GM04503 (cell line): ENCODE results near the gene TMEM150A.
"Not testable (repeated sequence)": the region's sequence is repeated elsewhere in the genome, so short reads cannot be mapped to it uniquely, and the experiment has no call there.

Experiments
- DNase-seq: peaks from one replicate; pipeline ENCODE4 v3.0.0-alpha.2; 2012; ENCODE audit warnings: low read depth

TMEM150A gene

DNA sequence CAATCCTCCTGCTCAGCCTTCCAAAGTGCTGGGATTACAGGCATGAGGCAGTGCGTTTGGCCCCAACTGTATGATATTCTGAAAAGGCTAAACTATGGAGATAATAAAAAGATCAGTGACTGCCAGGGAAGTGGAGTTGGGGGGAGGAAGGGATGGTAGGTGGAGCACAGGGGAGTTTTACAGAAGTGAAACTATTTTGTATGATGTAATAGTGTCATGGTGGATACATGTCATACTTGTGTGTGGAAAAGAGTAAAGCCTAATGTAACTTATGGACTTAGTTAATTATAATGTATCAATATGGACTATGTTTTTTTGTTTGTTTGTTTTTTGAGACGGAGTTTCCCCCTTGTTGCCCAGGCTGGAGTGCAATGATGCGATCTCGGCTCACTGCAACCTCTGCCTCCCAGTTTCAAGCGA, 38.3 kb downstream of the TMEM150A start:
- no peak for DNase-seq

DNA sequence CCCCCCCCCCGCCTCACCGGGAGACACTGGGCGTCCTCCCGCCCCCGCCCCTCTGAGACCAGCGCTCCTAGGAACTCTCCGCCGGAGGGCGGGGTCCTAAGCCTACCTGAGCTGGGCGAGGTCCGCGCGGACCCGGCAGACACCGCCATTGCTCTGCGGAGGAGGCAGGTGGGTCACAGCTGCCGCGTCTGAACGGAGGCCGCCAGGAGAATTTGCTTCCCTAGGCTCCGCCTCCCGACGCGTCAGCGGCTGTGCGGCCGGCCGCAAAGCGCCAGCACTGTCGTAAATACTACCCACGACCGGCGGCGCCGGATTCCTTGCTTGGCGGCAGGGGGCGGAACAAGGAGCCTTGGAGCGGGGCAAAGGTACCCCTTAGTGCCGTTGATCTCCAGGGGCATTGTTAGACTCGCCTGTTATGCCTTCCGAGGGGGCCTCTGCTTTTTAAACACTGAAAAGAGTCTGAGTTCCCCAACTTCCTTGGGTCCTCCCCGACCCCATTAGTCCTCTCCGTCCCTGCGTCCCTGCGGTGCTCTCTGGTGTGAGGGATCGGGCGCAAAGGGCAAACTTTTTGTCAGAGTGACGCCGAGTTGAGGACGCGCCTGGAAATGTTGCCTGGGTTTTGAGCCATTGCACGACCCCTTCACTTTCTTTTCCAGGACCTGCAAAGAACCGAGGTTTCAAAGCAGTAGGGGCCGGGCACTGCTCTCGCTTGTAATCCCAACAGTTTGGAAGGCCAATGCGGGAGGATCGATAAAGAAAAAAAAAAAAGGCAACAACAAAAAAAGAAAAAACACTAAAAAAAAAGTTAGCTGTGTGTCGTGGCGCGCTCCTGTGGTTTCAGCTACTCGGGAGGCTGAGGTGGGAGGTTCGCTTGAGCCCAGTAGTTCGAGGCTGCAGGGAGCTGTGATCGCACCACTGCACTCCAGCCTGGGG, 41.0 kb downstream of the TMEM150A start, which contains the start of gene GGCX:
Gene GGCX, minus strand, starts transcription at position 214 of the 933 bp plus-strand sequence. Its CDS starts 65 bp downstream, at position 149.
- DNase-seq: no peak

DNA sequence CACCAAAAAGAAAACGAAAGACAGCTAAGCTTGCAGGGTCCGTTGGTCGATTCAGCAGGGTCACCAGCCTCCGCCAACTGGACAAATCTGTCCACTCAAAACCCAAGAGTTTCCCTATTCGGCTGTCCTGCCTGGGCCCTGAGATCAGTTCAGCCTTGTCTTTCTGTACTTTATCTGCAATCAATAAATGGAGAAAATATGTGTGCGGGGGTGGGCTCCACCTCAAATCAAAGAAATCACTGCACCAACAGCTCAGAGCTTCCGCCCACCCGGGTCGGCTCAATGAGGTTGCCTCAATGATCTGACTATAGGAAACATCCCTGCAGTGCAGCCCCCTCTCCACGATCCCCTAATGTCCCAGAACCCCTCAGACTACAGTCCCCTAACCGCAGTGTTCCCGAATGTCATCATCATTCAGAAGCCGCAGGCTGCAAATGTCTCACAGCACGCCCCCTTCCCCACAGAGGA, 41.7 kb downstream of the TMEM150A start:
- no peak for DNase-seq

DNA sequence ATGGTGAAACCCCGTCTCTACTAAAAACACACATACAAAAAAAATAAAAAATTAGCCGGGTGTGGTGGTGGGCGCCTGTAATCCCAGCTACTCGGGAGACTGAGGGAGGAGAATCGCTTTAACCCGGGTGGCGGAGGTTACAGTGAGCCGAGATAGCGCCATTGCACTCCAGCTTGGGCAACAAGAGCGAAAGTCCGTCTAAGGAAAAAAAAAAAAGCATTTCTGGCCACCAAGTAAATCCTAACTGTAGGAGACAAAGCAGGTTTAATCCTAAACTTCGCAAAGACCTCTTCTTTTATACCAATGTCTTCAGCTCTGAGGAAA, 42.1 kb downstream of the TMEM150A start:
- not testable (repeated sequence) for DNase-seq

DNA sequence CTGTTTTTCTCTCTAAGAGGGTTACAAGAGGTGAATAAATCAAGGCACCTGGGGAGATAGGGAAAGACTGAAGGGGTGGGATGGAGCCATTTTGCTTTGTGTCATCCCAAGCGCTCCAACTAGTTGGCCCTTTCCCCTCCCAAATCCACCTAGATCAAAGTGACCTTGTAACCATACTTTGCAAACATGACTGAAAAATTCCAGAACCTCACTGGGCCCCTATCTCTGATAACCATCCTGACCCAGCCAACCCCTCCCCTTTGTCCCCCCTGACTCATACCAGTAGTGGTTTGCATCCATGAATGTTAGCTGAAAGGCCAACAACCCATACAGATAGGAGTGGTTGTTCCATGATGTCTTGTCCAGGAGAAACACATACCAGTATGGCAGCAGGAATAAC, 44.3 kb downstream of the TMEM150A start:
- no peak for DNase-seq

DNA sequence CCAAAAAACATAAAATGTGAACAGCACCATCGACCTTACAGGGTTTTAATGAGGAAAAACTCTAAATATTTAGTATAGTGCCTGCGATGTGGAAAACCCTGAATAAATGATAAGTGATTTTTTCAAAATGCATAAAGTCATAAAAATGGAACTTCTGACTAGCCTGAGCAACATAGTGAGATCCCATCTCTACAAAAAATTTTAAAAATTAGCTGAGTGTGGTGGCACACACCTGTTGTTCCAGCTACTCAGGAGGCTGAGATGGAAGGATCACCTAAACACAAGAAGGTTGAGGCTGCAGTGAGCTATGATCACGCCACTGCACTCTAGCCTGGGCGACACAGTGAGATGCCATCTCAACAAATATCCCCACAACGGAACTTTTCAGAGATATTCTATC, 45.4 kb downstream of the TMEM150A start:
- no peak for DNase-seq

DNA sequence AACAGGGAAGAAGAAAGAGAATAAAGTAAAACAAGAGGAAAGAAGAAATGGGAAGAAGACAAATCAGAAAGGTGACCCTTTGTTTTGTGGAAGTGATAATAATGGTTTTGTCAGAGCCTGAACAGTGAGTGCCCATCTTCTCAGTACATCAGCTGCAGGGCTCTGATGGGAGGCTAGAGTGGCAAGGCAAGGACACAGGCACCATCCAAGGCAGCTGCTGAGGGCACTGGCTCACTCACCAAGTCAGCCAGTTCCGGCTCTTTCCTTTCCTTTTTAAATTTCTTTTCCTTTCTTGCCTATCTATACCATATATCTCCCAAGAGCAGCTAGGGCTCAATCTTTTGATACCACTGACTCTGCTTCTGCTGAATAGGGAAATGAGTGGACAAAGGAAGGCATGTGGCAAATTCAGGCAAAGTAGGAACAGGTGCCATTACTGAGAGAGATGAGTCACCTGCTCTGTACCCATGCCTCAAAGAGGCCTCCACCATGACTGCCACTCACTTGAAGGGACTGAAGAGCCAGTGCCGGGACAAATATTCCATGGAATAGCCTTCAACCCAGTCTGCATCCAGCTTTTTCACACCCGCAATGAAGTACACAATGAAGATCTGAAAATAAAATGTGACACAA, 47.4 kb downstream of the TMEM150A start:
- no peak for DNase-seq

DNA sequence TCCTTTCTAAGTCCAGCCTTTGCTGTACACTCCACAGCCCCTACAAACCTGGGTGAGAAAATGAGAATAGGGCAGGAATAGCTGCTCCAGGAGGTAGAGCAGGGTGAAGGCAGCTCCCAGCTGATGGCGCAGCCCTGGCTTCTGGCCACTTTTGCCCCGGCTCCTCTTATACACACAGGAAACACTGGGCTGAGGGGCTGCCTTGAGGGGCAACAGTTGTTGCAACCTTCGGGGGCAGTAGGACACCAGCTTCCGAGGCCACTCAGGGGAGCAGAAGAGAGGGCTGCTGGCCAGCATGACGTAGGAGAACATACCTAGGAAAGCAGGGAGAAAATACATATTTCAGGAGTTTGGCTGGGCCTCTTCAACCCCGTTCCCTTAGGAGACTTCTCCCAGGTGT, 49.3 kb downstream of the TMEM150A start:
- no peak for DNase-seq

DNA sequence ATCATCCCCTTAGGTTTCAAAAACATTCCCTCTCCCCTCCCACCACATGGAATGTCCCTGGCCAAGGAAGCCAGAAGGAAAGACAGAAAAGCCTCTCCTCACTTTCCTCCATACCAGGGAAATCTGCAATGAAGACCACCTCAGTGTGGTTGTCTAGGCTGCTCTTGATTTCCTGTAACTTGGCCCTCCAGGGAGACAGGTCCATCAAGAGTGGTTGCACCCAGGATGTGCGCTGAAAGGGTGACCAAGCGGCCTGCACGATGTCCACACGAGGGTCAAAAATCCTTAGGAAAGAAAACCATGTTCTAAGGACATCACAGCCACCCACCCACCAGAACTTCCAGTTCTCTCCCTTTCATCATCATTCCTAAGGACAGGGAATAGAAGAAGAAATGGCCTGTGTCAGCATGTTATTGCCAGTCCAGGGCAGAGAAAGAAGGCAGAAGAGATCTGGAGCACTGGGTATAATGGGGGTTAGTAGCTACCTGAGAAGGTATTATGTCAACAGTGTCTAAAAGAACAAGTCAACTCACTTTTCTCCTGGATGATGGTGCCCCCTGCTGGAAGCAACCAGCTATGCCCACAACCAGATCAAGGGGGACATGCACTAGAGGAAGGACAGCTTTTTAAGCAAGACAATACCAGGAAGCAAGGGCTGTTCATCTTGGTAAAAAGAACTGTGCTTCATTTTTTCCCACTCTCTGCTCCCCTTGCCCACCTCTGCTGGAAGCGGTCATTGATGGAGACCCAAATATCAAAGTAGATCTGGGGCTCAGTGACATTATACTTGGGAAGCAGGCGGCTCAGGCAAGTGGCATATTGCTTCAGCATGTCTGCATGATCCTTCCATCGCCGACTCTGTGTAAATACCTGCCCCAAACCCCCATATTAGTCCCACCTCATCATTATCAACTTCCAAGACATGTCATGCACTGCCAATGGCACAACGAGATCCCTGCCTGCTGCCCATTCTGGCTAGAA, 50.5 kb downstream of the TMEM150A start:
- no peak for DNase-seq

DNA sequence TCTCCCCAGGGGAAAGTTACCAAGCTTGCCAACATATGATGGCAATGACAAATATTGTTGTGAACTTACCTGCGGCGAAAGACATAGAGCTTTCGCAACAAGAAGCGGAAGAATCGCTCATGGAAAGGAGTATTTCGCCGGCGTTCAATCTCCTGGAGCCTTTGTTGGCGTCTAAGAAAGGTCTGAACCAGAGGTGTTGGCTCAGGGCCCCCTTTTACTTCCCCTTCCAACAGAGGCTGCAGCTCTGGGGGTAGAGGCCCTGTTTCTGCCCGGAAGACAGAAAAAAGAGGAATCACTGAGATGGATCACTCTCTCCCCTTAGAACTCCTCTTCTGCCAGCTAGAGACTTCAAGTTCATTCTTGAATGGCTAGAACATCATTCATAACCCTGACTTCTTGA, 52.0 kb downstream of the TMEM150A start:
- no peak for DNase-seq

DNA sequence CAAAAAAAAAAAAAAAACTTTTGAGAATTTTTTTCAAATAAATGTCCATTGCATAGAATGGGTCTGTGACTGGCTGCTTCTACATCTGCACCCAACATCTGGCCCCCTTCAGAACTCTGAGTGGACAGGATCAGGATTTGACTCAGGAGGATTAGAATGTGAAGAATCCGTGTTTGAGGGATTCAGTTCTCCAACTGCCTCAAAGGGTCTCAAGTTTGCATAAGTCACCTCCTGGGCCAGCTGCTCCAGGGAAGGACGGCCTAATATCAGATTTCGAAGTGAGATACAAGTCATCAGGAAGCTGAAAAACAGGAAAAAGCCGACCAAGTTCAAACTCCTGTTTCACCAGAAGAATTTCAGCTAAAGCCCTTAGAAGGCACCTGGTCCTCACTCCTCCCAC, 52.7 kb downstream of the TMEM150A start:
- DNase-seq: peak; percentile 71

DNA sequence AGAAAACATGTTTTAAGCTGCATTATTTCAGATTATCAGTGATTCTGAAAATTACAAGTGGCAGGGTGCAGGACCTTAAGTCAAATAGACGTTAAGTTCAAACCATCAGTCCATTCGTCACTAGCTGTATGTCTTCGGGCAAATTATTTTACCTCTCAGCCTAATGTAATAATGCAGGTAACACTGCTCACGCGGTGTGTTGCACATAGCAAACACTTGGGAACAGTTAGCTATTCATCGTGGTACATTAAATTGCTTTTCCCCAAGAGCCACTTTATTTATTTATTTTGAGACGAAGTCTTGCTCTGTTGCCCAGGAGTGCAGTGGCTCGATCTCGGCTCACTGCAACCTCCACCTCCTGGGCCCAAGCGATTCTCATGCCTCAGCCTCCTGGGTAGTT, 53.4 kb downstream of the TMEM150A start:
- no peak for DNase-seq

DNA sequence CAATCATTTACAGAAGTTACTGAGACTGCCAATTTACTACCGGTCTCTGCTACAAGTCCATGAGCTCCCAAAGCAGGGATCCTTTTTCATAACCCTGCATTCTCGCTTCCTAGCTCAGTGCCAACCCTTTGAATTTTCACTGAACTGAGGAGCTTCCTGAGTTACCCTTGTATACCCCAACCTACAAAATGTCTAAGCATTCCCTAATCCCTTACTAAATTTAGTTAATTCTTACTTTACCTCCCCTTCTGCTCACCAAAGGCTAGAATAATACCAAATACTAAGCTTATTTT, 53.9 kb downstream of the TMEM150A start:
- no peak for DNase-seq
